OCI-LY7 (cell line): ENCODE data around the gene GLYATL1B. TPM values are rescaled to one million over a fixed set of nuclear protein-coding genes. Genes with fewer than 3 reads are reported as not detected.

Source experiments
- BruUV-seq: library from RNA; stranded (reverse); fragments of 400-500 nt; replicated peaks from 2 replicates; lab custom pipeline; 2021; lab: Mats Ljungman, UMichigan
- CTCF ChIA-PET: fragments of 300-600 bp; sonication (Branson Sonifier 250); formaldehyde crosslinking; loops from one replicate; lab custom pipeline; 2022; ENCODE audit warnings: antibody characterized with exemption; ENCODE audit not compliant: unreplicated experiment; lab: Charles Lee
- POLR2A ChIA-PET: fragments of 300-600 bp; sonication (Branson Sonifier 250); formaldehyde crosslinking; loops from one replicate; lab custom pipeline; 2022; ENCODE audit warnings: antibody characterized with exemption; lab: Charles Lee
- DNase-seq: peaks from one replicate; pipeline ENCODE4 v3.0.0-alpha.2; 2015; ENCODE audit warnings: low spot score
- H2AFZ ChIP-seq: fragments of 200-600 bp; sonication (generic), shearing (Covaris generic); 2 replicates; pipeline ENCODE4 v1.6.1; 2014; ENCODE audit warnings: mild to moderate bottlenecking, antibody characterized with exemption, low read length, moderate library complexity
- H3K27ac ChIP-seq: fragments of 200-600 bp; sonication (generic); 2 replicates; pipeline ENCODE4 v1.5.1; 2014; ENCODE audit warnings: mixed run types, low read depth, mild to moderate bottlenecking, moderate library complexity, low read length, inconsistent platforms; ENCODE audit not compliant: poor library complexity, severe bottlenecking
- H3K36me3 ChIP-seq: fragments of 200-600 bp; sonication (generic); 2 replicates; pipeline ENCODE4 v1.6.1; 2014; ENCODE audit warnings: mild to moderate bottlenecking, antibody characterized with exemption, low read length, moderate library complexity, mixed read lengths; ENCODE audit not compliant: insufficient read depth
- H3K4me1 ChIP-seq: fragments of 200-600 bp; sonication (generic); 2 replicates; pipeline ENCODE4 v1.5.1; 2014; ENCODE audit warnings: mild to moderate bottlenecking, low read length; ENCODE audit not compliant: insufficient read depth, poor library complexity, severe bottlenecking
- H3K4me2 ChIP-seq: fragments of 200-600 bp; sonication (generic); 2 replicates; pipeline ENCODE4 v1.6.1; 2014; ENCODE audit warnings: mild to moderate bottlenecking, low read length
- H3K4me3 ChIP-seq: fragments of 200-600 bp; sonication (generic); 2 replicates; pipeline ENCODE4 v1.5.1; 2014; ENCODE audit warnings: mild to moderate bottlenecking, low read depth, low read length; ENCODE audit not compliant: poor library complexity, severe bottlenecking
- H3K79me2 ChIP-seq: fragments of 200-600 bp; sonication (generic); 2 replicates; pipeline ENCODE4 v1.6.1; 2016; ENCODE audit warnings: low read depth, mild to moderate bottlenecking, low read length, moderate library complexity, mixed read lengths; ENCODE audit not compliant: insufficient read depth
- H3K9me2 ChIP-seq: fragments of 200-600 bp; sonication (generic); 2 replicates; pipeline ENCODE4 v1.6.1; 2016; ENCODE audit warnings: mild to moderate bottlenecking, low read length, mixed read lengths; ENCODE audit not compliant: insufficient read depth
- H3K9me3 ChIP-seq: fragments of 200-600 bp; sonication (generic); 2 replicates; pipeline ENCODE4 v1.6.1; 2014; ENCODE audit warnings: mild to moderate bottlenecking, mixed run types, low read length, mixed read lengths
- H4K20me1 ChIP-seq: fragments of 200-600 bp; sonication (generic); 2 replicates; pipeline ENCODE4 v1.6.1; 2014; ENCODE audit warnings: mild to moderate bottlenecking, antibody characterized with exemption, low read length, moderate library complexity, mixed read lengths; ENCODE audit not compliant: insufficient read depth
- EZH2phosphoT487 ChIP-seq: fragments of 200-600 bp; sonication (generic); IDR thresholded peaks from 2 replicates; pipeline ENCODE4 v1.6.1; 2018; ENCODE audit warnings: low read depth, borderline replicate concordance, mild to moderate bottlenecking, mixed run types, antibody characterized with exemption, low read length, moderate library complexity, mixed read lengths
- intact Hi-C: fragments of 100-400 bp; cut with micrococcal nuclease; formaldehyde crosslinking; loops from one replicate; pipeline ENCODE4 v1.10.0; 2022; ENCODE audit not compliant: unreplicated experiment
- total RNA-seq, 2 experiments: library from RNA; depleted of rRNA in 1 of 2; stranded (reverse); fragments of >200 nt in 1 of 2; shearing (Covaris generic) in 1 of 2; gene quantifications; 2 replicates each; pipeline ENCODE4 v1.2.3, GENCODE V29; 2014 to 2022
- TF ChIP-seq, protein P1 (sequence below): fragments of 200-600 bp; sonication (generic); conservative IDR thresholded peaks from 2 replicates; pipeline ENCODE4 v1.5.1; 2014; ENCODE audit warnings: mild to moderate bottlenecking, antibody characterized with exemption, low read length, moderate library complexity, mixed read lengths

GLYATL1B gene
- total RNA-seq, 2 experiments from 2014 or later = not detected

DNA sequence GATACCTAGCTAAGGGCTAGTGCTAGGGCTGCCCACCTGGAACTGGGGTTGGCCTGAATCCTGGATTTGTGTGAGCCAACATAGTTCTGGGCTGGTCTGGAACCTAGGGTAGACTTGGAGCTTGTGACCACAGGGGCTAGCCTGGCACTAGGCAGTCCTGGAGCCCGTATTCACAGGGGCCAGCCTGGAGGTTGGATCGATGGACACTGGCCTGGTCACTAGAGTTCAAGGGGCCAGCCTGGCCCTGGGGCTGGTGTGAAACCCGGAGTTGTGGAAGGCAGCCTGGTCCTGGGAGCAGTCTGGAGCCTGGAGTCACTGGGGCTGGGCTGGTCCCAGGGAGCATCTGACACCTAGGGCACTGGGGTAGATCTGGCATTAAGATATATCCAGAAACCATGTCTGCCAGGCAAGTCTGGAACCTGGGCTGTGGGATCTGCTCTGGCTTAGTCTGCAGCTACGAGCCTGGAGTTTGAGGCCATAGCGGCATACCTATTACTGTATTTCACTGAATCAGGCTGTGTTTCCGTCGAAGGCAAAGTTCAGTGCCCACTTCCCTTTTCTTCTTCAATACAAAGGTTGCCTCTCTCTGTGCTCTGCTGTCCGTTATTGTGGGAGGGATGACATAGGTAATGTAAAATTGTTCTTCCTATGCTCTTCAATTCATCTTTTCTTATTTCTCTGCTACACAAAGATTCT, 9.1 kb upstream of the GLYATL1B start:
- Histone ChIP-seq H3K4me2 (peak overlapping the region; percentile 68), H3K9me3 (peaks cover 14% of the 10 kb centered on the region; the same call in 1 of the 2 replicates), H4K20me1 (no peaks in the 10 kb centered on the region), H3K27ac (peak overlapping the region; percentile 80), H2AFZ (peak overlapping the region; percentile 81), H3K36me3 (no peaks in the 10 kb centered on the region; the same call in 1 of the 2 replicates), H3K9me2 (no peaks in the 10 kb centered on the region), H3K4me1 (peaks cover 47% of the 10 kb centered on the region), H3K4me3 (peak overlapping the region; percentile 46), H3K79me2 (no peaks in the 10 kb centered on the region)
- intact Hi-C loops = loop anchor here (2.0 kb wide), 1 partner anchor 26 kb away; no protein-coding TSS in a partner anchor
- DNase-seq = peak; percentile 87
- BruUV-seq = no TSS peak
- ChIA-PET POLR2A (interaction anchor here (0.8 to 1.7 kb wide), 9 partner anchors 11 to 330 kb away, joined by 3 to 12 read pairs (median 4); no protein-coding TSS in a partner anchor), CTCF (no interaction called here)
- TF ChIP-seq, protein P1, sequence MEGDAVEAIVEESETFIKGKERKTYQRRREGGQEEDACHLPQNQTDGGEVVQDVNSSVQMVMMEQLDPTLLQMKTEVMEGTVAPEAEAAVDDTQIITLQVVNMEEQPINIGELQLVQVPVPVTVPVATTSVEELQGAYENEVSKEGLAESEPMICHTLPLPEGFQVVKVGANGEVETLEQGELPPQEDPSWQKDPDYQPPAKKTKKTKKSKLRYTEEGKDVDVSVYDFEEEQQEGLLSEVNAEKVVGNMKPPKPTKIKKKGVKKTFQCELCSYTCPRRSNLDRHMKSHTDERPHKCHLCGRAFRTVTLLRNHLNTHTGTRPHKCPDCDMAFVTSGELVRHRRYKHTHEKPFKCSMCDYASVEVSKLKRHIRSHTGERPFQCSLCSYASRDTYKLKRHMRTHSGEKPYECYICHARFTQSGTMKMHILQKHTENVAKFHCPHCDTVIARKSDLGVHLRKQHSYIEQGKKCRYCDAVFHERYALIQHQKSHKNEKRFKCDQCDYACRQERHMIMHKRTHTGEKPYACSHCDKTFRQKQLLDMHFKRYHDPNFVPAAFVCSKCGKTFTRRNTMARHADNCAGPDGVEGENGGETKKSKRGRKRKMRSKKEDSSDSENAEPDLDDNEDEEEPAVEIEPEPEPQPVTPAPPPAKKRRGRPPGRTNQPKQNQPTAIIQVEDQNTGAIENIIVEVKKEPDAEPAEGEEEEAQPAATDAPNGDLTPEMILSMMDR = no peak
- TF ChIP-seq EZH2phosphoT487 = no peak

GRCh38 chr11:59078435-59078834, 7.7 kb upstream of the GLYATL1B start:
- peak overlapping the region; percentile 46 for H3K4me3 ChIP-seq
- H3K4me2 ChIP-seq = peak overlapping the region; percentile 68
- peaks cover 43% of the 10 kb centered on the region for H3K4me1 ChIP-seq
- no peak for TF ChIP-seq EZH2phosphoT487
- TF ChIP-seq, protein P1 = no peak
- peak overlapping the region; percentile 81; the same call in 1 of the 2 replicates for H2AFZ ChIP-seq
- ChIA-PET POLR2A (interaction anchor here (0.7 to 1.7 kb wide), 9 partner anchors 9 to 1399 kb away, joined by 3 to 8 read pairs (median 4); partner anchors contain the start of gene PATL1), CTCF (no interaction called here)
- H3K9me3 ChIP-seq = peaks cover 14% of the 10 kb centered on the region; the same call in 1 of the 2 replicates
- BruUV-seq = no TSS peak
- intact Hi-C loops = no loop called here
- no peaks in the 10 kb centered on the region for H3K9me2 ChIP-seq
- no peaks in the 10 kb centered on the region; the same call in 1 of the 2 replicates for H3K36me3 ChIP-seq
- peak; percentile 65 for DNase-seq
- no peaks in the 10 kb centered on the region for H4K20me1 ChIP-seq
- no peaks in the 10 kb centered on the region for H3K79me2 ChIP-seq
- H3K27ac ChIP-seq = peak overlapping the region; percentile 80
